SK-N-SH treated with all-trans-retinoic acid at 6 μM for 48 hours (cell line): ENCODE results near the gene IER3.

Experiments
- ATAC-seq: fragments of 200-7000 bp; cut with Tn5 transposase; 3 replicates; pipeline ENCODE4 v1.9.1; 2020; ENCODE audit warnings: mild to moderate bottlenecking, moderate library complexity
- ARNTL ChIP-seq: fragments of 450-650 bp; formaldehyde crosslinking; IDR thresholded peaks from 2 replicates; pipeline ENCODE4 v1.5.0; 2020; ENCODE audit warnings: low read depth, mild to moderate bottlenecking, moderate library complexity, borderline replicate concordance
- BACH2 ChIP-seq: fragments of 250-450 bp; sonication (Bioruptor Pico); IDR thresholded peaks from 2 replicates; pipeline ENCODE4 v1.9.0; 2021; ENCODE audit warnings: mild to moderate bottlenecking, borderline replicate concordance
- CSDC2 ChIP-seq: fragments of 250-450 bp; sonication (Bioruptor Pico); IDR thresholded peaks from 2 replicates; pipeline ENCODE4 v1.5.0; 2020; ENCODE audit warnings: mild to moderate bottlenecking, moderate library complexity
- ESRRG ChIP-seq: fragments of 250-450 bp; sonication (Bioruptor Pico); IDR thresholded peaks from 2 replicates; pipeline ENCODE4 v1.6.1; 2021; ENCODE audit warnings: mild to moderate bottlenecking
- GLIS3 ChIP-seq: fragments of 250-450 bp; sonication (Bioruptor Pico); IDR thresholded peaks from 2 replicates; pipeline ENCODE4 v1.5.0; 2020; ENCODE audit warnings: mild to moderate bottlenecking, moderate library complexity
- ISL1 ChIP-seq: fragments of 250-450 bp; sonication (Bioruptor Pico); IDR thresholded peaks from 2 replicates; pipeline ENCODE4 v2.1.2; 2022; ENCODE audit warnings: mild to moderate bottlenecking, moderate library complexity
- OSR1 ChIP-seq: fragments of 250-450 bp; sonication (Bioruptor Pico); IDR thresholded peaks from 2 replicates; pipeline ENCODE4 v1.8.0; 2022; ENCODE audit warnings: moderate library complexity, mild to moderate bottlenecking, inconsistent platforms
- RARB ChIP-seq: fragments of 250-450 bp; sonication (Bioruptor Pico); IDR thresholded peaks from 2 replicates; pipeline ENCODE4 v1.8.0; 2021; ENCODE audit warnings: mild to moderate bottlenecking, moderate library complexity
- SNAI2 ChIP-seq: fragments of 250-450 bp; sonication (Bioruptor Pico); IDR thresholded peaks from 2 replicates; pipeline ENCODE4 v1.5.0; 2020; ENCODE audit warnings: mild to moderate bottlenecking, moderate library complexity
- TCF4 ChIP-seq: fragments of 250-450 bp; sonication (Bioruptor Pico); IDR thresholded peaks from 2 replicates; pipeline ENCODE4 v1.8.0; 2021; ENCODE audit warnings: mild to moderate bottlenecking, moderate library complexity, borderline replicate concordance
- TOX ChIP-seq: fragments of 250-450 bp; sonication (Bioruptor Pico); IDR thresholded peaks from 2 replicates; pipeline ENCODE4 v1.8.0; 2021; ENCODE audit warnings: mild to moderate bottlenecking, moderate library complexity, borderline replicate concordance
- ZC3H10 ChIP-seq: fragments of 250-450 bp; sonication (Bioruptor Pico); IDR thresholded peaks from 2 replicates; pipeline ENCODE4 v1.5.1; 2021; ENCODE audit warnings: mild to moderate bottlenecking, moderate library complexity
- ZFP3 ChIP-seq: fragments of 250-450 bp; sonication (Bioruptor Pico); IDR thresholded peaks from 2 replicates; pipeline ENCODE4 v1.5.0; 2020; ENCODE audit warnings: mild to moderate bottlenecking, moderate library complexity
- ZFP30 ChIP-seq: fragments of 450-650 bp; formaldehyde crosslinking; IDR thresholded peaks from 2 replicates; pipeline ENCODE4 v1.5.0; 2022; ENCODE audit warnings: mild to moderate bottlenecking, moderate library complexity
- ZNF565 ChIP-seq: fragments of 450-650 bp; formaldehyde crosslinking; conservative IDR thresholded peaks from 2 replicates; pipeline ENCODE4 v1.5.0; 2020; ENCODE audit warnings: low read depth, mild to moderate bottlenecking, moderate library complexity
- ZNF70 ChIP-seq: fragments of 450-650 bp; formaldehyde crosslinking; IDR thresholded peaks from 2 replicates; pipeline ENCODE4 v1.5.0; 2020; ENCODE audit warnings: mild to moderate bottlenecking, moderate library complexity
- ZNF8 ChIP-seq: fragments of 450-650 bp; formaldehyde crosslinking; IDR thresholded peaks from 2 replicates; pipeline ENCODE4 v1.5.0; 2020; ENCODE audit warnings: mild to moderate bottlenecking, moderate library complexity
- TF ChIP-seq, protein P1 (sequence below): fragments of 250-450 bp; sonication (Bioruptor Pico); IDR thresholded peaks from 2 replicates; pipeline ENCODE4 v1.8.0; 2020; ENCODE audit warnings: mild to moderate bottlenecking, moderate library complexity, borderline replicate concordance
- TF ChIP-seq, protein P2 (sequence below): fragments of 250-450 bp; sonication (Bioruptor Pico); IDR thresholded peaks from 2 replicates; pipeline ENCODE4 v1.5.1; 2020; ENCODE audit warnings: low read depth, mild to moderate bottlenecking, moderate library complexity
- TF ChIP-seq, protein P3 (sequence below): fragments of 250-450 bp; sonication (Bioruptor Pico); IDR thresholded peaks from 2 replicates; pipeline ENCODE4 v1.8.0; 2021; ENCODE audit warnings: low read depth, mild to moderate bottlenecking, moderate library complexity, borderline replicate concordance
- TF ChIP-seq, protein P4 (sequence below): fragments of 250-450 bp; sonication (Bioruptor Pico); IDR thresholded peaks from 2 replicates; pipeline ENCODE4 v1.5.1; 2021; ENCODE audit warnings: mild to moderate bottlenecking, moderate library complexity
- TF ChIP-seq, protein P5 (sequence below): fragments of 250-450 bp; sonication (Bioruptor Pico); IDR thresholded peaks from 2 replicates; pipeline ENCODE4 v1.5.0; 2020; ENCODE audit warnings: mild to moderate bottlenecking, moderate library complexity

The IER3 gene

DNA sequence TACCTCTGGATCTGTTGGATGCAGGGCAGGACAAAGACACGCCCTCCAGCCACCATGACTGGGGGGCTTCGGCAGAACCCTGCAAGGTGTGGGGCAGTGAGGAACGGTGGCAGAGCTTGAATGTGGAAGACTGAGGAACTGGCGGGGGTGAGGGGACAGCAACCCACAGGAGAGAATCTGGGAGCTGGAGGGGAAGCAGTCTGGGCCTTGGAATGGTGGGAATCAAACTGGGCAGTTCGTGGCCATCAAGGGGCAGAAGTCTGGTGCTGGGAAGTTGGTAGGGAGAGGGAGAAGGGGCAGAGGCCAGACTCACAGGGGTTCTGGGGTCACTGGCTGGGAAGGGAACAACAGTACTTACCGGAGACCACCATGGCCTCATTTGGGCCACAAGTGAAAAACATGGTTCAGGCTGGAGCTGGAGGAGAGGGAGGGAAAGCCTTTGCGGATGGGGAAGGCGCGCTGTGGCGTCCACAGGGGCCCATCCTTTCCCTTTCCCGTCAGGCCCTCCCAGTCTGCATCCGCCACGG is 2.5 kb downstream of the IER3 start:
- ATAC-seq: peak; percentile 58
- TF ChIP-seq GLIS3 (CRISPR knock-in tag): no peak
- TF ChIP-seq ESRRG: peak; percentile 71; the same call in 1 of the 2 replicates
- TF ChIP-seq, all 23 proteins: peak for 1

DNA sequence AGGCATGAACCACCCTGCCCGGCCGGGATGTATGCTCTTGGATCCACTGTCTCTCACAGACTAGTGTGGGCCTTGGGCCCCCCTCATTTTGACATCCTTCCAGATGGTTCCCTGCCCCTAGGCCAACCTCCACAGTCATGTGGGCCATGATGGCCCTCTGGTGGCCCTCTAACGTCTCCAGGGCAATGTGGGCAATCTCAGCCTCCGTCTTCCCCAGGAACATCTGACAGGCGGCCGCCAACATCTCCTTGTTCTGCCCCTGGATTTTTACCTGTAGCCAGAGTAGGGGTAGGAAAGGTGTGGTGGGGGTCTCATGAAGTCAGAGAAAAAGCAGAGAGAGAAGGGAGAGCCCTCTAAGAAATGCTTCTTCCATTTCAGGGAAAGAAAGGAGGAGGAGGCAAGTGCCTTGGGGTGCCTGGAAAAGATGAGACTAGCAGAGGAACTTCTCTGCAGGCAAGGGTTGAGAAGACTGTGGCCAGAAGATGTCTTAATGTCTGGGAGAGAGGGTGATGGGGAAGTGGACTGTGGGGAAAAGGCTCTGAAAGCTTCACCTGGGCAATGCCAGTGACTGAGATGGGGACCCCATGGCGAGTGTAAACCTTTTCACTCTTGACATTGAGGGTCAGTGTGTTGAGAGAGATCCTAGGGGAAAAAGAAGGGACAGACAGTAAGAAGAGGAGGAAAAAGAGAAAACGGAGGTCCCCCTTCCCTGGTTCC is 3.1 kb downstream of the IER3 start:
- no peak for ATAC-seq
- TF ChIP-seq SNAI2: 0 out of 2 replicates have a peak, but pooled peaks have one; percentile 49
- no peak for TF ChIP-seq ZC3H10 (CRISPR knock-in tag)
- TF ChIP-seq, protein P1, sequence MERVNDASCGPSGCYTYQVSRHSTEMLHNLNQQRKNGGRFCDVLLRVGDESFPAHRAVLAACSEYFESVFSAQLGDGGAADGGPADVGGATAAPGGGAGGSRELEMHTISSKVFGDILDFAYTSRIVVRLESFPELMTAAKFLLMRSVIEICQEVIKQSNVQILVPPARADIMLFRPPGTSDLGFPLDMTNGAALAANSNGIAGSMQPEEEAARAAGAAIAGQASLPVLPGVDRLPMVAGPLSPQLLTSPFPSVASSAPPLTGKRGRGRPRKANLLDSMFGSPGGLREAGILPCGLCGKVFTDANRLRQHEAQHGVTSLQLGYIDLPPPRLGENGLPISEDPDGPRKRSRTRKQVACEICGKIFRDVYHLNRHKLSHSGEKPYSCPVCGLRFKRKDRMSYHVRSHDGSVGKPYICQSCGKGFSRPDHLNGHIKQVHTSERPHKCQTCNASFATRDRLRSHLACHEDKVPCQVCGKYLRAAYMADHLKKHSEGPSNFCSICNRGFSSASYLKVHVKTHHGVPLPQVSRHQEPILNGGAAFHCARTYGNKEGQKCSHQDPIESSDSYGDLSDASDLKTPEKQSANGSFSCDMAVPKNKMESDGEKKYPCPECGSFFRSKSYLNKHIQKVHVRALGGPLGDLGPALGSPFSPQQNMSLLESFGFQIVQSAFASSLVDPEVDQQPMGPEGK (CRISPR knock-in tag): no peak

DNA sequence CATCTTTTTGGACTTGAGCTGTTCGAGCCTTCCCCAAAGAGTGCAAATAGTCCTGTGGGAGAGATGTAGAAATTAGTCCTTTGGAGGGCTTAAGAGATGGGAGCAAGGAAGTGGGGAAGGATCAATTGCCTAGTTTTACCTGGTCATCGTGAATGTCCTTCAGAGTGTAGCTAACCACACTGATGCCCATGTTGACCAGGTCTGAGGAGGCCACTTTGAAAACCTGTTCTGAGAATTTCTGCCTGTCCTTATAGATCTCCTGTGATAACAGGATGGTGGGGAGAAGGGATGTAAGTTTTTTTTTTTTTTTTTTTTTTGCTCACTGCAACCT is 3.8 kb downstream of the IER3 start:
- no peak for TF ChIP-seq ZNF8 (CRISPR knock-in tag)
- no peak for TF ChIP-seq ZNF70 (CRISPR knock-in tag)
- TF ChIP-seq, protein P2, sequence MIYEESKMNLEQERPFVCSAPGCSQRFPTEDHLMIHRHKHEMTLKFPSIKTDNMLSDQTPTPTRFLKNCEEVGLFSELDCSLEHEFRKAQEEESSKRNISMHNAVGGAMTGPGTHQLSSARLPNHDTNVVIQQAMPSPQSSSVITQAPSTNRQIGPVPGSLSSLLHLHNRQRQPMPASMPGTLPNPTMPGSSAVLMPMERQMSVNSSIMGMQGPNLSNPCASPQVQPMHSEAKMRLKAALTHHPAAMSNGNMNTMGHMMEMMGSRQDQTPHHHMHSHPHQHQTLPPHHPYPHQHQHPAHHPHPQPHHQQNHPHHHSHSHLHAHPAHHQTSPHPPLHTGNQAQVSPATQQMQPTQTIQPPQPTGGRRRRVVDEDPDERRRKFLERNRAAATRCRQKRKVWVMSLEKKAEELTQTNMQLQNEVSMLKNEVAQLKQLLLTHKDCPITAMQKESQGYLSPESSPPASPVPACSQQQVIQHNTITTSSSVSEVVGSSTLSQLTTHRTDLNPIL (CRISPR knock-in tag): no peak
- TF ChIP-seq ZC3H10 (CRISPR knock-in tag): no peak
- TF ChIP-seq SNAI2: no peak
- TF ChIP-seq, protein P3, sequence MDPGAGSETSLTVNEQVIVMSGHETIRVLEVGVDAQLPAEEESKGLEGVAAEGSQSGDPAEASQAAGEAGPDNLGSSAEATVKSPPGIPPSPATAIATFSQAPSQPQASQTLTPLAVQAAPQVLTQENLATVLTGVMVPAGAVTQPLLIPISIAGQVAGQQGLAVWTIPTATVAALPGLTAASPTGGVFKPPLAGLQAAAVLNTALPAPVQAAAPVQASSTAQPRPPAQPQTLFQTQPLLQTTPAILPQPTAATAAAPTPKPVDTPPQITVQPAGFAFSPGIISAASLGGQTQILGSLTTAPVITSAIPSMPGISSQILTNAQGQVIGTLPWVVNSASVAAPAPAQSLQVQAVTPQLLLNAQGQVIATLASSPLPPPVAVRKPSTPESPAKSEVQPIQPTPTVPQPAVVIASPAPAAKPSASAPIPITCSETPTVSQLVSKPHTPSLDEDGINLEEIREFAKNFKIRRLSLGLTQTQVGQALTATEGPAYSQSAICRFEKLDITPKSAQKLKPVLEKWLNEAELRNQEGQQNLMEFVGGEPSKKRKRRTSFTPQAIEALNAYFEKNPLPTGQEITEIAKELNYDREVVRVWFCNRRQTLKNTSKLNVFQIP: no peak
- TF ChIP-seq, protein P4, sequence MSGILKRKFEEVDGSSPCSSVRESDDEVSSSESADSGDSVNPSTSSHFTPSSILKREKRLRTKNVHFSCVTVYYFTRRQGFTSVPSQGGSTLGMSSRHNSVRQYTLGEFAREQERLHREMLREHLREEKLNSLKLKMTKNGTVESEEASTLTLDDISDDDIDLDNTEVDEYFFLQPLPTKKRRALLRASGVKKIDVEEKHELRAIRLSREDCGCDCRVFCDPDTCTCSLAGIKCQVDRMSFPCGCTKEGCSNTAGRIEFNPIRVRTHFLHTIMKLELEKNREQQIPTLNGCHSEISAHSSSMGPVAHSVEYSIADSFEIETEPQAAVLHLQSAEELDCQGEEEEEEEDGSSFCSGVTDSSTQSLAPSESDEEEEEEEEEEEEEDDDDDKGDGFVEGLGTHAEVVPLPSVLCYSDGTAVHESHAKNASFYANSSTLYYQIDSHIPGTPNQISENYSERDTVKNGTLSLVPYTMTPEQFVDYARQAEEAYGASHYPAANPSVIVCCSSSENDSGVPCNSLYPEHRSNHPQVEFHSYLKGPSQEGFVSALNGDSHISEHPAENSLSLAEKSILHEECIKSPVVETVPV (CRISPR knock-in tag): no peak
- no peak for TF ChIP-seq RARB (CRISPR knock-in tag)
- no peak for TF ChIP-seq TOX (CRISPR knock-in tag)
- TF ChIP-seq ISL1 (CRISPR knock-in tag): no peak
- TF ChIP-seq ZNF565 (CRISPR knock-in tag): no peak
- no peak for TF ChIP-seq TCF4 (CRISPR knock-in tag)
- no peak for ATAC-seq

DNA sequence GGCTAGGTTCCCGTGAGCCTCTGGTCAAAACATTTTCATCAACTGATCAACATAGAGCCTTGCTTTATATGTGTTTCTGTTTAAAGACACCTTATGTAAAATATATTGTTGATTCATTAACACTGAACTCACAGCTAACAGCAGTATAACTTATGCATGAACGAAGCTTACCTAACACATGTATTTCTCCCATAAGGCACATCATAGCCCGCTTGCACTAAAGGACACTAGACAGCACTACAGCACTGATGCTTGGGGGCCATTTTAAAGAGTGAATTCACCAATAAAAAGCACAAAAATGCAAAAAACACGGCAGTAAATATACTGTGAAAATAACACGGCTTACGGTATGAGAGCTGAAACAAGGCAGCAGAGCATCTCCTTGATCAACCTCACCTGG is 5.8 kb downstream of the IER3 start:
- no peak for ATAC-seq
- TF ChIP-seq ZFP3 (CRISPR knock-in tag): no peak
- TF ChIP-seq ISL1 (CRISPR knock-in tag): no peak
- no peak for TF ChIP-seq CSDC2 (CRISPR knock-in tag)
- no peak for TF ChIP-seq RARB (CRISPR knock-in tag)
- no peak for TF ChIP-seq ZNF565 (CRISPR knock-in tag)
- TF ChIP-seq ZFP30 (CRISPR knock-in tag): no peak
- TF ChIP-seq ESRRG: no peak
- TF ChIP-seq, protein P5, sequence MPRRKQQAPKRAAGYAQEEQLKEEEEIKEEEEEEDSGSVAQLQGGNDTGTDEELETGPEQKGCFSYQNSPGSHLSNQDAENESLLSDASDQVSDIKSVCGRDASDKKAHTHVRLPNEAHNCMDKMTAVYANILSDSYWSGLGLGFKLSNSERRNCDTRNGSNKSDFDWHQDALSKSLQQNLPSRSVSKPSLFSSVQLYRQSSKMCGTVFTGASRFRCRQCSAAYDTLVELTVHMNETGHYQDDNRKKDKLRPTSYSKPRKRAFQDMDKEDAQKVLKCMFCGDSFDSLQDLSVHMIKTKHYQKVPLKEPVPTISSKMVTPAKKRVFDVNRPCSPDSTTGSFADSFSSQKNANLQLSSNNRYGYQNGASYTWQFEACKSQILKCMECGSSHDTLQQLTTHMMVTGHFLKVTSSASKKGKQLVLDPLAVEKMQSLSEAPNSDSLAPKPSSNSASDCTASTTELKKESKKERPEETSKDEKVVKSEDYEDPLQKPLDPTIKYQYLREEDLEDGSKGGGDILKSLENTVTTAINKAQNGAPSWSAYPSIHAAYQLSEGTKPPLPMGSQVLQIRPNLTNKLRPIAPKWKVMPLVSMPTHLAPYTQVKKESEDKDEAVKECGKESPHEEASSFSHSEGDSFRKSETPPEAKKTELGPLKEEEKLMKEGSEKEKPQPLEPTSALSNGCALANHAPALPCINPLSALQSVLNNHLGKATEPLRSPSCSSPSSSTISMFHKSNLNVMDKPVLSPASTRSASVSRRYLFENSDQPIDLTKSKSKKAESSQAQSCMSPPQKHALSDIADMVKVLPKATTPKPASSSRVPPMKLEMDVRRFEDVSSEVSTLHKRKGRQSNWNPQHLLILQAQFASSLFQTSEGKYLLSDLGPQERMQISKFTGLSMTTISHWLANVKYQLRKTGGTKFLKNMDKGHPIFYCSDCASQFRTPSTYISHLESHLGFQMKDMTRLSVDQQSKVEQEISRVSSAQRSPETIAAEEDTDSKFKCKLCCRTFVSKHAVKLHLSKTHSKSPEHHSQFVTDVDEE (CRISPR knock-in tag): no peak
- TF ChIP-seq, protein P1 (CRISPR knock-in tag): no peak
- TF ChIP-seq BACH2 (CRISPR knock-in tag): no peak
- TF ChIP-seq OSR1 (CRISPR knock-in tag): no peak
- no peak for TF ChIP-seq ARNTL
- TF ChIP-seq ZNF8 (CRISPR knock-in tag): no peak
- TF ChIP-seq, protein P2 (CRISPR knock-in tag): no peak
- no peak for TF ChIP-seq TOX (CRISPR knock-in tag)
